ENCODE results near the gene SLC16A10.

Gene SLC16A10

GRCh38 chr6:111260570-111261298 lies 173.4 kb downstream of the SLC16A10 start:
- DNase-seq (ENCODE audit: low spot score): no peak

- DNase-seq (ENCODE audit: low spot score): peak; percentile 56
These were observed 176.5 kb downstream of the SLC16A10 start for GRCh38 chr6:111263837-111264236.

- DNase-seq (ENCODE audit: low spot score): peak; percentile 68
These were observed 178.5 kb downstream of the SLC16A10 start for GRCh38 chr6:111265842-111266241.

DNA sequence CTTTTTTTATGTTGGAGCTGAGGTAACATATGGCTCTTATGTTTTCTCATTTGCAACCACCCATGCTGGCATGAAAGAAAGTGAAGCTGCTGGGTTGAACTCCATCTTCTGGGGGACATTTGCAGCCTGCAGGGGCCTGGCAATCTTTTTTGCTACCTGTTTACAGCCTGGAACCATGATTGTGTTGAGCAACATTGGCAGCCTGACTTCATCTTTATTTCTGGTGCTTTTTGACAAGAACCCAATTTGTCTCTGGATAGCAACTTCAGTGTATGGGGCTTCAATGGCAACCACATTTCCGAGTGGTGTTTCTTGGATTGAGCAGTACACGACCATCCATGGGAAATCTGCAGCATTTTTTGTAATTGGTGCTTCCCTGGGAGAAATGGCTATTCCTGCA lies 179.0 kb downstream of the SLC16A10 start:
- DNase-seq (ENCODE audit: low spot score): no peak

DNA sequence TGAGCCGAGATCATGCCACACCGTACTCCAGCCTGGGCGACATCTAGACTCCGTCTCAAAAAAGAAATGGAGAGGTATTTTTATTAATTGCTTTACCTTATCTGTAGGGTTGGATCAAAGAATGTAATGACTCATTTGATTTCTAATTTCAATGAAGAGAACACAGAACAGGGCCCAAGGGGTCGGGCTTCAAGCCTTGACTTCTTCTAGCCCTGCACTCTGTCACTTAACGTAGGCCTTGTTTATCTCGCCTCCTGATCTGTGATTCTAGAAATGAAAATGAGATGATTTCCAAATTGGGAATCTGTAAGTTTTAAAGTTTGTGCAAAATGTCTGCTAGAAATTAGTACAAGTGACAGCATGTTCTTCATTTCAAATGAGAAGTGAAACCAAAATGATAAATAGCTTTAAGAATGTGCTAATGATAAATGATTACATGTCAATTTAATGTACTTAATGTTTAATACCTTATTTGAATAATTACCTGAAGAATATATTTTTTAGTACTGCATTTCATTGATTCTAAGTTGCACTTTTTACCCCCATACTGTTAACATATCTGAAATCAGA lies 180.5 kb downstream of the SLC16A10 start:
- DNase-seq (ENCODE audit: low spot score): no peak

DNA sequence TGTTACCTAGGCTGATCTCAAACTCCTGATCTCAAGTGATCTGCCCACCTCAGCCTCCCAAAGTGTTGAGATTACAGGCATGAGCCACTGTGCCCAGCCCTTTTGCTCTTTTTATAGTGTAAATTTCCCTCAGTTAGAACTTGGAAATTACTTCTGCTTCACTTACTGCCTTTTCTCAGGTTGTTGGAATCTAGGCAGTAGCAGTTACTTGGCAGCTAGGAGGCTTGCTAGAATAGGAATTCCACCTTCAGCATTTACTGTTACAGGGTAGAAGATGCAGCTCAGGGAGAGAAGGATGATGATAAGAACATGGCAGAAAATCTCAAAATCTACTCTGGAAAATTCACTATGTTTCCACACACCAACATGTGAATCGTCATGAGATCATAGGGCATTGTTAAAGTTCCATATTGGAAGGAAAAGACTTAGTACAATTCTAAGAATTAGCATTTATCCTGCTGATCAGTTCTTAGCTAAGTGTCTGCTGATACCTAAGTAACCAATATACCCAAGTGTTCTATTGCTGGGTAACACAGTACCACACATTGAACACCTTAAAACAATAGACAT lies 182.2 kb downstream of the SLC16A10 start:
- DNase-seq (ENCODE audit: low spot score): no peak

- DNase-seq (ENCODE audit: low spot score): no peak
These were observed 182.8 kb downstream of the SLC16A10 start for GRCh38 chr6:111270121-111270520.

DNA sequence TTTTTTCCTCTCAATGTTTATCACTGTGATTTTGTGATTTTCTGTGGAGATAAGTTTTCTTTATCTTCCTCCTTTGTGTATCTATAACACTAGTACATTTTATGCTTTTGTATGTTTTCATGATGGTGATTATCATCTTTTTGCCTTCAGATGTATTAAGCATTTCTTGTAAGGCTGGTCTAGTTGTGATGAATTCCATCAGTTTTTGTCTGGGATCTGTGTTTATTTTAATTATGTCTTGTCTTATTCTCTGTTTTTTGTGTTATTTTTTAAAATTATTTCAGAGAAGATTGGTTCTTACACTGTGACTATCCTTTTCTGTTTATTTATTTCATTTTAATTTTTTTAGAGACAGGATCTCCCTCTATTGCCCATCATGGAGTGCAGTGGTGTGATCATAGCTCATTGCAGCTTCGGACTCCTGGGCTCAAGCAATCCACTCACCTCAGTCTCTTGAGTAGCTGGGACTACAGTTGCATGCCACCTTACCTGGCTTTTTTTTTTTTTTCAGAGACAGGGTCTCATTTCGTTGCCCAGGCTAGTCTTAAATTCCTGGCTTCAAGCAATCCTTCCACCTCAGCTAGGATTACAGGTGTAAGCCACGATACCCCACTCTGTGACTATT lies 187.4 kb downstream of the SLC16A10 start:
- DNase-seq (ENCODE audit: low spot score): no peak

- DNase-seq (ENCODE audit: low spot score): no peak
These were observed 189.0 kb downstream of the SLC16A10 start for GRCh38 chr6:111276335-111276734.

DNA sequence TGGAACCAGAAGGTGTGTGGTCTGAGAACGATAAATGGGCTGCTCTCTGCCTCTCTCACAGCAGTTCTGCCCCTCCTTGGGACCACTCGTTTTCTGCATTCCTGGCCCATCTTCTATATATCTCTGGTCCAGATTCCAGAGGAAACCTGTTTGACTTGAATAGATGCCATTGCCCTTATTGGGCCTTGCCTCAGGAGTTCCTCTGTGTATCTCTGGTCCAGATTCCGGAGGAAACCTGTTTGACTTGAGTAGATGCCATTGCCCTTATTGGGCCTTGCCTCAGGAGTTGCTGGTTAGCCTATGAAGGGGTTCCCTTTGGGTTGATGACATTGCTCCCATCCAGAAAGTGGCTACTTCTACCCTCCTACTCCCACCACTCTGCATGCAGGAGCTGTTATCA lies 189.4 kb downstream of the SLC16A10 start:
- no peak for DNase-seq (ENCODE audit: low spot score)

GRCh38 chr6:111277819-111278218 lies 190.5 kb downstream of the SLC16A10 start:
- DNase-seq (ENCODE audit: low spot score): no peak

DNA sequence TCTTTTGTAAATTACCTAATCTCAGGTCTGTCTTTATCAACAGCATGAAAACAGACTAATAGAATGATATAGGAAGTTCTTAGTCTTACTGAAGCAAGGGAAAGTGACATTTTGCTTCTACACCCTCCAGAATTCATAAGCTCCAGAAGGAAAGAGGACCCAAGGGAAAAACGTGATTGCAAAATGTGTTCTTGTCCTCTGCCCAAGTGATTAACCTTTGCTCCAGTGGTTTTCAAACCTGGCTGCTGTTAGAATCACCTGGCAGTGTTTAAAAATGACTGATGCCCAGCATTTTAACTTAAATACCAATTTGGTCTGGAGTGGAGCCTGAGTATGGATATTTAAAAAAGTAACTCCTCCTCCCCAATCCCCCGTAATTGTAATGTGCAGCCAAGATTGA lies 191.4 kb downstream of the SLC16A10 start:
- DNase-seq (ENCODE audit: low spot score): no peak

DNA sequence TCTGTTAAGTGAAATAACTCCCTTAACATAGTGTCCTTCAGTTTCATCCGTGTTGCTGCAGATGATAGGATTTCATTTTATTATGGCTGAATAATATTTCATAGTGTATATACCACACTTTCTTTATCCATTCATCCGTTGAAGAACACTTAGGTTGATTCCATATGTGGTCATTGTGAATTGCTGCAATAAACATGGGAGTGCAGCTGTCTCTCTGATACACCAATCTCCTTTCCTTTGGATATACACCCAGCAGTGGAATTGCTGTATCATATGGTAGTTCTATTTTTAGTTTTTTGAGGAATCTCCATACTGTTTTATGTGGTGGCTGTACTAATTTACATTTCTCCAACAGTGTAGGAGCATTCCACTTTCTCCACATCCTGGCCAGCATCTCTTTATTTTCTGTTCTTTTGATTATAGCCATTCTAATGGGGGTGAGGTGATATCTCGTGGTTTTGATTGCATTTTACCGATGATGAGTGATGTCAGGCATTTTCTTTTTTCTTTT lies 193.2 kb downstream of the SLC16A10 start:
- no peak for DNase-seq (ENCODE audit: low spot score)

Data from hematopoietic multipotent progenitor cell treated with erythropoietin and hydrocortisone succinate and interleukin-3 and kit ligand, for 15 days (in vitro differentiated cells).